Ovary (tissue), 9 donors: ENCODE results near the gene RAB40B. TPM values are rescaled to one million over a fixed set of nuclear protein-coding genes. Genes with fewer than 3 reads are reported as not detected.

ENCODE experiments used
- DNase-seq, 5 donors: peaks; one replicate each; pipeline ENCODE4 v3.0.0-alpha.2; 2019 to 2020
- H3K27ac ChIP-seq, 2 donors: fragments of 200-600 bp; one replicate each; pipeline versions ENCODE4 v1.5.1 to v1.8.0; 2019 to 2022
- H3K27me3 ChIP-seq: fragments of 200-600 bp; one replicate; pipeline ENCODE4 v1.8.0; 2022
- H3K36me3 ChIP-seq: fragments of 200-600 bp; sonication (generic); one replicate; pipeline ENCODE4 v1.5.1; 2019
- H3K4me1 ChIP-seq: one replicate; pipeline ENCODE4 v1.8.1; 2013; ENCODE audit warnings: mild to moderate bottlenecking, moderate library complexity; ENCODE audit not compliant: insufficient read depth
- H3K4me3 ChIP-seq: fragments of 200-600 bp; sonication (generic); one replicate; pipeline ENCODE4 v1.5.1; 2017
- H3K9me3 ChIP-seq, 2 donors: fragments of 200-600 bp in 1 of 2; sonication (generic) in 1 of 2; one replicate each; pipeline versions ENCODE4 v1.5.1 to v1.8.1; 2013 to 2019; ENCODE audit warnings: mild to moderate bottlenecking in 1 of 2, moderate library complexity in 1 of 2
- CTCF ChIP-seq, 3 donors: fragments of 450-650 bp in 2 of 3; fragments of 200-600 bp in 1 of 3; IDR thresholded peaks; one replicate each; pipeline versions ENCODE4 v1.5.1 to v1.8.0; 2016 to 2022; ENCODE audit warnings: antibody characterized with exemption in 3 of 3, mild to moderate bottlenecking in 1 of 3
- EP300 ChIP-seq: sonication (generic); formaldehyde crosslinking; IDR thresholded peaks from one replicate; pipeline ENCODE4 v1.6.1; 2017; ENCODE audit warnings: antibody characterized with exemption
- POLR2A ChIP-seq: fragments of 450-650 bp; IDR thresholded peaks from one replicate; pipeline ENCODE4 v1.6.1; 2017; ENCODE audit warnings: antibody characterized with exemption, mild to moderate bottlenecking, moderate library complexity
- WGBS, 3 donors: extraction: QIAGEN DNeasy Blood & Tissue Kit in 1 of 3; methylation state at CpG; one replicate each; pipeline versions ENCODE4 v1.1.5 to v1.1.7; 2013 to 2017; 5-methylcytosine and 5-hydroxymethylcytosine counted together
- intact Hi-C, 4 donors: fragments of 100-400 bp; cut with DNase I; formaldehyde crosslinking; loops; one replicate each; pipeline versions ENCODE4 v1.11.0 to v1.15.1; 2022 to 2023
- polyA plus RNA-seq, 2 donors: library from polyadenylated mRNA; stranded (reverse); fragments of 200-250 nt in 1 of 2; fragments of 350-450 nt in 1 of 2; fragmentation: Illumina TruSeq in 1 of 2; extraction: RNeasy Lipid Tissue Mini Kit (QIAGEN cat#74804) in 1 of 2; gene quantifications; one replicate each; pipeline ENCODE4 v1.2.3, GENCODE V29; 2013 to 2014
- total RNA-seq, 7 donors: library from RNA; depleted of rRNA in 2 of 7; stranded (reverse); fragments of >200 nt in 2 of 7; fragmentation: NEBNext Ultra II Directional in 3 of 7; extraction: Animal tissue kit (Norgen Biotek cat#: 25700) in 3 of 7; gene quantifications; one replicate each; pipeline versions ENCODE4 v1.1.0 to v1.2.4, GENCODE V29; 2016 to 2023
- donor health status: DM: no; HTN: no; CAD: no; lungs with moderate emphysema.
- donor health status: DM: no; HTN: no; CAD: no.
- donor health status: Bipolar disorder and iron deficiency.
- donor health status: DM: yes; HTN: yes; CAD: no.
- donor health status: DM: no; HTN: no; CAD: no.
- donor health status: DM: yes; HTN: yes; CAD: no.

Gene RAB40B
- total and polyA plus RNA-seq, 9 donors = 9.2 to 25.9 (median 14.9) TPM

GRCh38 chr17:82679586-82680465 is 18.7 kb downstream of the RAB40B start:
- H3K36me3 ChIP-seq = no peaks in the 10 kb centered on the region
- TF ChIP-seq EP300 (no peak), POLR2A (no peak), CTCF (IDR thresholded peaks at IDR 0.05) (no peak)
- no peaks in the 10 kb centered on the region for H3K9me3 ChIP-seq
- peaks cover 3% of the 10 kb centered on the region for H3K4me1 ChIP-seq
- intact Hi-C loops = no loop called here
- DNase-seq = no peak
- H3K27me3 ChIP-seq = no peaks in the 10 kb centered on the region
- no peak overlapping the region for H3K27ac ChIP-seq
- H3K4me3 ChIP-seq = no peak overlapping the region
- 87 to 90% (median 88%) methylated on average over 28 of the region's 28 CpGs for WGBS, 3 donors

- Histone ChIP-seq H3K27ac (no peak overlapping the region), H3K36me3 (no peaks in the 10 kb centered on the region), H3K27me3 (no peaks in the 10 kb centered on the region), H3K9me3 (no peaks in the 10 kb centered on the region), H3K4me3 (no peak overlapping the region), H3K4me1 (peaks cover 3% of the 10 kb centered on the region)
- intact Hi-C loops = no loop called here
- TF ChIP-seq CTCF (IDR thresholded peaks at IDR 0.05) = no peak
- TF ChIP-seq POLR2A = no peak
- no peak for TF ChIP-seq EP300
- WGBS, 3 donors = 90 to 93% (median 91%) methylated on average over 14 of the region's 14 CpGs
- DNase-seq = no peak
These were observed 20.1 kb downstream of the RAB40B start for GRCh38 chr17:82678265-82678891.

- Histone ChIP-seq H3K27me3 (no peaks in the 10 kb centered on the region), H3K4me3 (no peak overlapping the region), H3K27ac (no peak overlapping the region), H3K9me3 (no peaks in the 10 kb centered on the region), H3K36me3 (no peaks in the 10 kb centered on the region), H3K4me1 (peaks cover 3% of the 10 kb centered on the region)
- TF ChIP-seq CTCF (IDR thresholded peaks at IDR 0.05) = no peak
- no peak for TF ChIP-seq EP300
- TF ChIP-seq POLR2A = no peak
- WGBS, 3 donors = 86 to 89% (median 88%) methylated on average over 23 of the region's 23 CpGs
- peak in 1 of 5 donors; percentile 28 for DNase-seq
- intact Hi-C loops = no loop called here
These were observed 21.1 kb downstream of the RAB40B start for GRCh38 chr17:82677353-82677925.

- TF ChIP-seq POLR2A = no peak
- TF ChIP-seq EP300 = no peak
- no peak for TF ChIP-seq CTCF (IDR thresholded peaks at IDR 0.05)
- H3K27ac ChIP-seq = no peak overlapping the region
- 85 to 90% (median 90%) methylated on average over 18 of the region's 18 CpGs for WGBS, 3 donors
- DNase-seq = peak in 1 of 5 donors; percentile 30
- intact Hi-C loops = no loop called here
- no peak overlapping the region for H3K4me3 ChIP-seq
- no peaks in the 10 kb centered on the region for H3K27me3 ChIP-seq
- peaks cover 3% of the 10 kb centered on the region for H3K4me1 ChIP-seq
- H3K36me3 ChIP-seq = no peaks in the 10 kb centered on the region
- no peaks in the 10 kb centered on the region for H3K9me3 ChIP-seq
These were observed 22.8 kb downstream of the RAB40B start for GRCh38 chr17:82675476-82676245.
